Stimulated activated CD8-positive, alpha-beta memory T cell treated with anti-CD3 and anti-CD28 coated beads, Interleukin-12 subunit alpha, Interleukin-12 subunit beta, amount 100 ng/mL, for 24 hours (primary cell): ENCODE measurements around the gene MPRIP.

Experiments
- DNase-seq: peaks from one replicate; pipeline ENCODE4 v3.0.0-alpha.2; 2020; ENCODE audit errors: extremely low read depth

Gene MPRIP

DNA sequence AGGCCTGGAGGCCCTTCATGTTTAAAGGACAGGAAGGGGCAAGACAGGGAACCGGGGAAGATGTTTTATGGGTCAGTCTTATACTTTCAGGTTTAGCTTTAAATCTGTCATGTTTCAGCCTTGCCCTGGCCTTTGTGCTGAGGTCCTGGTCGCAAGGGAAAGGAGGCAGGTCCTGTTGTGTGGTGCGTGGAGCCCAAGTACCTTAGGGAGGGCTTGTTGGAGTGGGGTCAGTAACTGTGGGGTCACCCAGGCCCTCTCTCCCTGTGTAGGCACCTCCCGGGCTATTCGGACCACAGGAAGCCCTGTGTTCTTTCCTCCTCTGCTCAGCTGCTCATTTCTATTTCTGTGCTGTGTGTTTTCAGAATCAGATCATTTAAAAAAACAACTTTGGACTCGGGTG lies 42.7 kb downstream of the MPRIP start:
- no peak for DNase-seq

DNA sequence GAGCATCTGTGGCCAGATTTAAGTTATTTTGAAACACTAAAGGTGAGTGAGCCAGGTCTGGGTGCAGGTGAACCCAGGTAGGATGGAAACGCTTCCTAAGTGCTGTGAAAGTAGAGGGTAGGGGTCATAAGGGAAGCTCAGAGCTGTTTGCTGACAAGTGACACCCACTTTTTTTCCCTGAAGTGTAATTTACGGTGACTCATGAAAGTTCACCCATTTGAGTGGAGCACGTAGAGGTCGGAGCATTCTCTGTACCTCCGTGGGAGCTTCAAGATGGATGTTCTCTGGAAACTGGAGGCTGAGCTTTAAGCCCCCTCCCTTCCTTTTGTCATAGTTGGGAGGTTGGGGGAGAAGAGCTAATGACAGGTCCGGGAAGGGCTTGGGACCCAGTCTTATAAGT lies 44.3 kb downstream of the MPRIP start:
- no peak for DNase-seq

GRCh38 chr17:17087424-17088015 lies 45.3 kb downstream of the MPRIP start:
- no peak for DNase-seq

DNA sequence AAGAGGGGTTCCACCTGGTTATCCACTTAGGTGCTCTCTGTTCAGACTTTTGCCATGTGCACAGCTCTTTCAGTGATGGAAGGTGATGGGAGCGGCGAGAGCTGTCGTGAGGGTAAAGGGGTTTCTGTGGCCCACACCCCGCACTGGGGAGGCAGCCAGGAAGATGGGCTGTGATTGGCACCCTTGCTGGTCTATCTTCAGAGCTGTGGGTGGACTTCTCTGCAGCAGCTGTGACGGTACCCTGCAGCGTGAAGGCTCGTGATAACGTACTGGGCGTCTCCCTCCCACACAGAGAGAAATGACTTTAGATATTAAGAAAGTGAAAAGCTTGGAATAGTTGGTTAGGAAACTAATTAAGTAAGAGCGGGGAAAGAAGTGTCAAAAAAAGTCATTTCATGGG lies 45.8 kb downstream of the MPRIP start:
- DNase-seq: no peak

DNA sequence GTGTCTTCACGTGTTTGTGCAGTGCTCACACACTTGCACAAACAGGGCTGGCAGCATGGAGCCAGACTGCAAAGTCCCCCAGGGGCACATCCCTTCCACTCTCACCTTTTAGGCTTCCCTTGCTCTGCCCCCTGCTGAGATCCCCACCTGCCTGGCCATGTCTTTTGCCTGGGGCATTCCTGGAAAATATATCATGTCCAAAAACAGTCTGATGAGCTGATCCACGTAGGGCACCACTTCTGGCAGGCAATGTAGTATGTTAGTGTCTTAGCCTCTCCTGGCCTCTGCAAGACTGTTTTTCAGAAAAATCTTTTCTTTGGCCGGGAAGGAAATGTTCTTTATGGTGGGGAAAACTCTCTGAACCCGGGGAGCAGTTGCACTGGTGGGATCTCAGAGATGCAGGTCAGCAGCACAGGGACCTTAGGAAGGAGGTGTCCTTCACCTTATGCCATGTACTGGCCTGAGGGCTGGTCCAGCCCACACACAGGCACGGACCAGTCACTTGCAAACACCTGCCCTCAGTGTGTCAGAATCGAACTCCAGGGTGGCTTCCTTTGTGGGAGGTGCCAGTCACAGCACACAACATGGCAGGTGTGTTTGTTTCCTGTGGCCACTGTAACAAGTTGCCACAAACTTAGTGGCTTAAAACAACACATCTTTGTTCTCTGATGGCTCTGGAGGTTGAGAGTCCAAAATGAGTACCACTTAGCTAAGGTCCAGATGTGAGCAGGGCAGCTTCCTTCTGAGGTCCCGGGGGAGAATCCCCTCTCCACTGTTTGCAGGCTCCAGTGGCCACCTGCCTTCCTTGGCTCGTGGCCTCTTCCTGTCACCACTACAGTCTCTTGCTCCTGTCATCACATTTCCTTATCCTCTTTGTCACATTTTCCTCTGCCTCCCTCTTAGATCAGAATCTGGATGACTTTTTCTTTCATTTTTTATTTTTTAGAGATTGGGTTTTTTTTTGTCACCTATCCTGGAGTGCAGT lies 46.6 kb downstream of the MPRIP start:
- DNase-seq: no peak

DNA sequence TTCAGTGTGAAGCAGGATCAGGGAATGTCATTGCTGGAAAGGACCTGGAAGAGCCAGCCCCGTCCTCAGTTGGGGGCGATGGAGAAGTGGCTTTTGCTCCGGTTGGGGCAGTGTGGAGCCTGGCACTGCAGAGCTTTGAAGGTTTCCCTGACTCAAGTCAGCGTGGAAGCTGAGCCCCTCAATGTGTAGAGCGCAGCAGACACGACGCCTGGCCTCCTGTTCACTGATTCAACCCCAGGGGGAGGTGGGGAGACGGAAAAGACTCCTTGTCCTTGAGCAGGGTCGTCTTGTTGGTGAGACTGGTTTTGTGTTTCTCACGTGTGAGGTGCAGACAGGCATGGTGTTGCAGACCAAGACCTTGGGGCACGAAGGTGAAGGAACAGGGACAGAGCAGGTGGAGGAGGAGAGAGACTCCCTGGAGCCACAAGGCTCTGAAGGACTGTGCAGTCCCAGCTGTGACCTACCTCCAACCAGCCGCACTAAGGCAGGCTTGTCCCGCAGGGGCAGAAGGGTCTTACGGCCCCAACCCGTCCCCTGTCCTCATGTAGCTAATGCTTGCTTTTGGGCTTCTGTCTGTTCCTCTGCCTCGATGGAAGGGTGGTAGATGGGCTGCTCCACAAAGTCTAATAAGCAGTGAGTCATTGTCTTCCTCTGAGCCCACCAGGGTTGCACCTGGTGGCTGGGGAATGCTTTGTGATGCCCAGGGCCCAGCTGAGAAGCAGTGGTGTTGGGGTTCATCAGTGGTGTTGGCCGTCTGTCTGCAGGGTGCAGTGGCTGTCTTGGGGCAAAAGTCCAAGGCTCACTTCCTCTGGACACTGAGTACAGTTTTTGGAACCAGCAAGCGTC lies 47.8 kb downstream of the MPRIP start:
- no peak for DNase-seq

DNA sequence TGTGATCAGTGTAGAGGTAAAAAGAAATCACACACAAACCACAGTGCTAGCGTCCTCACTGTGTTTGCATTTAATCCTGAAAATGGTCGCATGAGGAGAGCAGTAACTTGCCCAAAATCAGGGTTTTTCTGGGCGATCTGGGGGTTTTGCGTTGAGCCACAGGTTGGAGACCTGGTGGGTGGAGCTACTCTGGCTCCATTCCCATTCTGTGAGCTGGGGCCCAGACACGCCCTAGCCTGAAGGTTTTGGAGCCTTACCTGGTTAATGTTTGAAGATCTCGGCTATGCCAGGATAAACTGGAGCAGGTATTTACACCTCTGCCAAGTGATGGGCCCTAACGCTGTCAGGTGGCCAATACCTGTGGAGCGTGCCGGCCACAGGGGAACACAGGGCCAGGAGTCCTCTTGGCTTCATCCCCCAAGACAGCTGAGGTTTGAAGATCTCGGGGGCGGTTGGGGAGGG lies 48.4 kb downstream of the MPRIP start:
- no peak for DNase-seq

DNA sequence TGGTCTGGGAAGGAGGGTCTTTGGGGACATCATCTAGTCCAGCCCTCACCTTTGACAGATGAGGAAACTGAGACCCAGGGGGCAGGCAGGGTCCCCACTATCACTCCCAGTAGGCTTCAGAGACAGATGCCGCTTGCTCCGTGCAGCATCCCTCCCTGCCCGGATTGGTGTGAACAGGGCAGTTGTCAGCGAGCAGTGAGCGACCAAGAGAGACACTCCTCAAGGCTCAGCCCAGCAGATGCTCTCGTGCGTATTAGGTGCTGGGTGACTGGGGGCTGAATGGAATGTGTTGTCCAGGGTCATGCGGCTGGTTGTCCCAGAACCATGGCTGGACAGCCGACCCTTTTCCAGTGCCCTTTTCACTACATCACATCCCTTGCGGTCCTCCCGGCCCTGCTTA lies 49.0 kb downstream of the MPRIP start:
- DNase-seq: no peak

GRCh38 chr17:17091856-17092756 lies 49.8 kb downstream of the MPRIP start:
- no peak for DNase-seq

- no peak for DNase-seq
Measured at GRCh38 chr17:17093764-17094163, 51.5 kb downstream of the MPRIP start.

DNA sequence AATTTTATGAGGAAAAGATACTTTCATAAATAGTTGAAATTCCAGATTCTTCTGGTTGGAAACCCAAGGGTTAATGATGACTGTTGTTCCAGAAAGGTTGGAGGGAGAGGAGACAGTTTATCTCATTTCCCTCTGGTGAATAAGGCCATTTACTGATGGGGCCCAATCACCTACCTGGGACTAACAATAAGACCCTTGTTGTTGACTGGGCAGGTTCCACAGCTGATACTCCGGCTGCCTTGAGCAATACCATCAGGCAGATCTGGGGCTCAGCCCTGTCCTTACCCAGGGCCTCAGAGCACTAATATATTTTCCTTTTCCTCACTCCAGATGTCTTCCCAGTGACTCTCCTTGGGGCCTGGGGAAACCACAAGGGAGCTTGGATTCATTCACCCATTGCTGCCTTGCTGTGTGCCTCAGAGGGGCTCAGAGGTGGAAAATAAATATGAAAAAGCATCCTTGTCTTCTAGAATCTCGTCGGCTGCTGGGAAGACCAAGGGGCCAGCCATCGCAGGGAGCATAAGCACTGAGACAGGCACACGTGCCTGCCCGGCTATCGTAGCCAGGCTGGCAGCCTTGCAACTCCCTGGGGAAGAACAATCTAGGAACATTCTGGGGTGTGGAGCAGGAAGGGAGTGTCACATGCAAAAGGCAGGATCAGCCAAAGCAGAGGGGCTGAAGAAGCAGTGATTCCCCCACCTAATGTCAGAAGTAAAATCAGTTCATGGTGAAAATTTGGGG lies 54.4 kb downstream of the MPRIP start:
- DNase-seq: no peak

DNA sequence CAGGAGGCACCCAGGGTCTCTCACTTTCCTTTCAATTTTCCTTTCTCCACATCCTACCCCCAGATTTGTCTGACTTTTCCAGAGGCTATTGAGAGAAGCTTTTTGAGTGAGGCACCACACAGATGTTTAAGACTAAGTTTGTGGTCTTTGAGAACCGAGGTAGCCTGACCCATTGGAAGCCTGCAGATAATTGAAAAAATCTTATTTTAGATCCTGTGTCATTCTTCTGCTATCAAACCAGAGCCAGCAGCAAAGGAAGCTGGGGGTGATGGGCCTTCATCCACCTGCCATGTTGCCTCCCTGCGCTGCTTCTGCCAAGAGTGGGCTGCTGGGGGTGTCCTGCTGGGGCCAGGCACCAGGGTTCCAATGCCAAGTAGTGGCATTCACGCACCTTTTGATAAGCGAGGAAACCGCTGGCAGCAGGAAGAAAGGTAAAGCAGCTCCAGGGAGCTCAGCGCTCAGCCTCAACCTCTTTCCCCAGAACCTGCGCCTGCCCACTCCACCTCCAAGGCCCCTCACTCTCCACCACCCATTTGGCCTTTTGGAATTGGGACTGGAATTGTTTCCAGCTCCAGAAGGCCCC lies 55.6 kb downstream of the MPRIP start:
- DNase-seq: no peak

DNA sequence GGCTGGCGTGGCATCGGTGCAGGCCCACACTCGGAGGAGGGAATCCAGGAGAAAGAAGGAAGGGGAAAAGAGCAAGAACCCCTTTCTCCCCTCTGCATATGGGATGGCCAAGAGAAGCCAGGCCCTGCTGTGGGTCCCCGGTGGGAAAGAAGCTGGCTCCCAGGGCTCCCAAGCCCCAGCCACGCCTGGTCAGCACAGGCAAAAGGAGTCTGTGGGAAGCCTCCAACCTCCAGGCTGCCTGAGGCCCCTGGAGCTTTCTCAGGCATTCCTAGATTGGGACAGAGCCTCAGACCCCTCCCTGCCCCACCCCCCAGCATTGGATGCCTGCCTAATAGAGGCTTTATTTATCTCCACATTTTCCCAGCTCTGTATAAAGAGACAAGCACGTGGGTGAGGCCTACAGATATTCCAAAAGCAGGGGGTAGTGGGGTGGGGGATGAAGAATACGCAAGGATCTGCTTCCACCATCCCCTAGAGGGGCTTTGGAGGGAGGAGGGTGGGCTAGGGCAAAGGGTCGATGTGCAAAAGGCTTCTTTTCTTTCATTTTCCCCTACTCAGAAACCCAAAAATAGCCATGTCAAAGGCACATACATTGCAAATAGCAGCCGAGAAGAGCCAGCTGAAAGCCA lies 56.4 kb downstream of the MPRIP start:
- DNase-seq: no peak

GRCh38 chr17:17102176-17102575 lies 59.9 kb downstream of the MPRIP start:
- DNase-seq: no peak

DNA sequence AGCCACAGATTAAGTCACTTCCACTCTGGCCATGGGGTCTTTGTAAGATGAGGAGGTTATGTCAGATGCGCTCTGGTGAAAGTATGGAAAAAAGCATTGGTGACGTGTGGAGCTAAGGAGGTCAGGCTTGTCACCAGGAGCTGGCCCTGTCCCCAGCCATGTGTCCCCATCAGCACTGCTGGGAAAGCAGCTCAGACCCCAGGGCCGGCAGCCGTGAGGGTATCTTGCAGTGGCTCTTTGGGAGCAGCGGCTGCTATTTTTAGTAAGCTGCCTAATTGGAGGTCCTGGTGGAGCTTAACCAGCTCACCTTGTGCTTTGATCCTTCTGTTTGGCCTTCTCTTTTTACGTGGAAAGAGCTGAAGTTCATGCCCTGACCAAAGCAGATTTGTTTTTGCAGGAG lies 60.9 kb downstream of the MPRIP start:
- no peak for DNase-seq

DNA sequence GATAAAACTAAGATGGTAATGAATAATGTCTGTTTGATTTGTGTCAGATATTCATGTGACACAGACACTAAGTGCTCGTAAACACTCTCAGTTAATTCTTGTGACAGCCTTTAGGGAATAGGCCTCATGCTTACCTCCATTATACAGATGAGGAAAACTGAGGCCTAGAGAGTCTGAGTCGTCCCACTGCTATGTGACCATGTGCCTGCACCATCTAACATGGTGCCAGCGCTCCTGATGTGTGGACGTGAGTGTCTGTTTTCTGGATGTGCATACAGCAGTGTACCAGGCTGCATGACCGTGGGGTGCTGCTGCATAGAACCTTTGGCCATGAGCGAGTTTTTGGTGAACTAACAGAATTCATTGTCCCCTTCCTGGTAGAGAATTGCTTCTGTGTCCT lies 61.8 kb downstream of the MPRIP start:
- no peak for DNase-seq

- no peak for DNase-seq
Measured at GRCh38 chr17:17104494-17104893, 62.2 kb downstream of the MPRIP start.

DNA sequence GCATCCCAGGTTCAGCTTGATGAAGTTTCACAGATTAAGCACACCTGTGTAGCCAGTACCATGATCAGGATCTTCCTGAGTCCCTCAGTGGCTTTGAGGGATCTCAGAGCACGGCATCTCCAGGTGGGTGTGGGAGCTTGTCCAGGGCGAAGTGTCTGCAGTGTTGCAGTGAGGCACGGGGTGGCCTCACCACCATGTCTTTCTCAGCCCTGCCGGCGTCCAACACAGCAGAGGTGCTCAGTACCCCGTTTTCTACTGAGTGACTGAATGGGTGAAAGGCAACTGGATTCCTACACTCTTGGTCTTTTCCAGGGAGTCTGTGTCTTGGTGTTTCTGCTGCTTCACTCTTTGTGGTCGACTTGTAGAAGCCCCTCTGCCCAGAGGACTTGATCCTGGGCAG lies 63.7 kb downstream of the MPRIP start:
- DNase-seq: no peak

DNA sequence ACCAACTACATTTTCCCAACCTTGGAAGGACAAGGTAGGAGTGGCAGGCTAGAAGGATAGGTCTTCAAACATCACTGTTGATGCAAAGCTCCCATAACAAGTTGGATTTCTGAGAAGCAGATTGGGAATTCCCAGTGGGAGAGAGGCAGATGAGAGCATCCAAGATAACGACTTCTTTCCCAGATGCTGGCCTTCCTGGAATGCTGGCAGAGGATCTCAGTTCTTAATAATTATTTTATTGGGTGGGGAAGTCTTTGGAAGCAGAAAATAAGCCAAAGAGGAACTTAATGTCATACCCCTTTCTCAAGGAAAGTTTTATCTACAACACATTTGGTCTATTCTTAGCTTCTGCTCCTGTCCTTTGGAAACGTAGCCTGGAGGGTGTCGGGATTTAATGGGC lies 64.5 kb downstream of the MPRIP start:
- DNase-seq: no peak

- DNase-seq: no peak
Measured at GRCh38 chr17:17107281-17107680, 65.0 kb downstream of the MPRIP start.
